H9 (cell line): Measurements from ENCODE around the gene ZNF714. TPM values are rescaled to one million over a fixed set of nuclear protein-coding genes. Genes with fewer than 3 reads are reported as not detected.

Source experiments
- DNase-seq: peaks from one replicate; pipeline ENCODE4 v3.0.0-alpha.2; 2017
- H2AFZ ChIP-seq: one replicate; pipeline ENCODE4 v1.6.1; 2013; ENCODE audit warnings: mild to moderate bottlenecking, low read length, control low read depth, moderate library complexity
- H2AK5ac ChIP-seq: 2 replicates; pipeline ENCODE4 v1.6.1; 2013; ENCODE audit warnings: low read length, control low read depth, mixed read lengths; ENCODE audit not compliant: insufficient read length
- H2BK120ac ChIP-seq: one replicate; pipeline ENCODE4 v1.6.1; 2013; ENCODE audit warnings: low read depth, mild to moderate bottlenecking, low read length, control low read depth, inconsistent platforms; ENCODE audit not compliant: poor library complexity, severe bottlenecking
- H2BK12ac ChIP-seq: 2 replicates; pipeline ENCODE4 v1.6.1; 2013; ENCODE audit warnings: low read length, control low read depth, mixed read lengths, low read depth; ENCODE audit not compliant: insufficient read length
- H2BK15ac ChIP-seq: 2 replicates; pipeline ENCODE4 v1.6.1; 2013; ENCODE audit warnings: low read depth, low read length, control low read depth
- H2BK20ac ChIP-seq: one replicate; pipeline ENCODE4 v1.6.1; 2013; ENCODE audit warnings: low read depth, mild to moderate bottlenecking, low read length, control low read depth, inconsistent platforms; ENCODE audit not compliant: poor library complexity, severe bottlenecking
- H2BK5ac ChIP-seq: 2 replicates; pipeline ENCODE4 v1.6.1; 2013; ENCODE audit warnings: low read length, control low read depth, mixed read lengths; ENCODE audit not compliant: insufficient read length
- H3K14ac ChIP-seq: 2 replicates; pipeline ENCODE4 v1.6.1; 2013; ENCODE audit warnings: low read length, control low read depth; ENCODE audit not compliant: insufficient read depth
- H3K18ac ChIP-seq: 2 replicates; pipeline ENCODE4 v1.6.1; 2013; ENCODE audit warnings: low read depth, mild to moderate bottlenecking, mixed read lengths, low read length, control low read depth; ENCODE audit not compliant: insufficient read length
- H3K23ac ChIP-seq: 2 replicates; pipeline ENCODE4 v1.6.1; 2013; ENCODE audit warnings: low read length, control low read depth, mixed read lengths, low read depth; ENCODE audit not compliant: insufficient read length
- H3K23me2 ChIP-seq: 2 replicates; pipeline ENCODE4 v1.6.1; 2013; ENCODE audit warnings: low read depth, mild to moderate bottlenecking, mixed read lengths, low read length, control low read depth; ENCODE audit not compliant: insufficient read length, poor library complexity, severe bottlenecking
- H3K27ac ChIP-seq: 2 replicates; pipeline ENCODE4 v1.5.1; 2013; ENCODE audit warnings: low read length, control low read depth, mixed read lengths, low read depth; ENCODE audit not compliant: insufficient read length
- H3K27me3 ChIP-seq: 2 replicates; pipeline ENCODE4 v1.6.1; 2013; ENCODE audit warnings: low read length, control low read depth, inconsistent platforms; ENCODE audit not compliant: insufficient read depth
- H3K4ac ChIP-seq: 2 replicates; pipeline ENCODE4 v1.6.1; 2013; ENCODE audit warnings: low read depth, mild to moderate bottlenecking, control low read depth, inconsistent platforms, low read length, moderate library complexity
- H3K4me1 ChIP-seq: 2 replicates; pipeline ENCODE4 v1.6.1; 2013; ENCODE audit warnings: low read length, control low read depth, inconsistent platforms; ENCODE audit not compliant: insufficient read depth
- H3K4me2 ChIP-seq: 2 replicates; pipeline ENCODE4 v1.6.1; 2013; ENCODE audit warnings: low read length, control low read depth, mixed read lengths; ENCODE audit not compliant: insufficient read length, insufficient read depth
- H3K56ac ChIP-seq: 2 replicates; pipeline ENCODE4 v1.6.1; 2013; ENCODE audit warnings: low read depth, mild to moderate bottlenecking, mixed read lengths, low read length, control low read depth; ENCODE audit not compliant: insufficient read length
- H3K79me1 ChIP-seq: 2 replicates; pipeline ENCODE4 v1.6.1; 2013; ENCODE audit warnings: low read depth, mild to moderate bottlenecking, moderate library complexity, low read length, control low read depth, inconsistent platforms; ENCODE audit not compliant: insufficient read depth, poor library complexity, severe bottlenecking
- H3K79me2 ChIP-seq: 2 replicates; pipeline ENCODE4 v1.6.1; 2013; ENCODE audit warnings: low read length, control low read depth, inconsistent platforms; ENCODE audit not compliant: insufficient read depth
- H3K9ac ChIP-seq: 2 replicates; pipeline ENCODE4 v1.6.1; 2013; ENCODE audit warnings: low read length, control low read depth, mixed read lengths; ENCODE audit not compliant: insufficient read length; ENCODE audit errors: extremely low read depth
- H3K9me3 ChIP-seq: one replicate; pipeline ENCODE4 v1.6.1; 2013; ENCODE audit warnings: low read depth, low read length, inconsistent platforms; ENCODE audit not compliant: control insufficient read depth
- H3T11ph ChIP-seq: one replicate; pipeline ENCODE4 v1.6.1; 2013; ENCODE audit warnings: mild to moderate bottlenecking, low read length, control low read depth, inconsistent platforms
- H4K20me1 ChIP-seq: one replicate; pipeline ENCODE4 v1.6.1; 2013; ENCODE audit not compliant: control insufficient read depth, insufficient read length, insufficient read depth
- H4K5ac ChIP-seq: 2 replicates; pipeline ENCODE4 v1.6.1; 2013; ENCODE audit warnings: low read depth, mild to moderate bottlenecking, mixed read lengths, low read length, control low read depth; ENCODE audit not compliant: insufficient read length
- H4K8ac ChIP-seq: replicated peaks from 2 replicates; pipeline ENCODE4 v1.6.1; 2013; ENCODE audit warnings: low read length, control low read depth, mixed read lengths, low read depth; ENCODE audit not compliant: insufficient read length
- H4K91ac ChIP-seq: 2 replicates; pipeline ENCODE4 v1.6.1; 2013; ENCODE audit warnings: low read depth, mild to moderate bottlenecking, moderate library complexity, mixed read lengths, low read length, control low read depth; ENCODE audit not compliant: insufficient read length
- H3K27ac Mint-ChIP-seq, 3 experiments: 2 replicates in 2 of 3; 3 replicates in 1 of 3; pipeline ENCODE4 v1.8.0; 2020 to 2021; ENCODE audit warnings: mixed read lengths in 3 of 3, mild to moderate bottlenecking in 1 of 3, moderate library complexity in 1 of 3
- H3K27me3 Mint-ChIP-seq: 2 replicates; pipeline ENCODE4 v1.8.0; 2021; ENCODE audit warnings: low read depth, mild to moderate bottlenecking, moderate library complexity, mixed read lengths
- H3K36me3 Mint-ChIP-seq, 3 experiments: 2 replicates in 2 of 3; 3 replicates in 1 of 3; pipeline ENCODE4 v1.8.0; 2020 to 2021; ENCODE audit warnings: low read depth in 3 of 3, mixed read lengths in 3 of 3; ENCODE audit not compliant: insufficient read depth in 1 of 3
- H3K4me1 Mint-ChIP-seq, 2 experiments: 2 replicates each; pipeline ENCODE4 v1.8.0; 2020; ENCODE audit warnings: mixed read lengths in 2 of 2
- H3K4me3 Mint-ChIP-seq, 2 experiments: 2 replicates in 1 of 2; 3 replicates in 1 of 2; pipeline ENCODE4 v1.8.0; 2020 to 2021; ENCODE audit warnings: mild to moderate bottlenecking in 2 of 2, mixed read lengths in 2 of 2, moderate library complexity in 1 of 2
- H3K9me3 Mint-ChIP-seq, 2 experiments: 2 replicates in 1 of 2; 3 replicates in 1 of 2; pipeline ENCODE4 v1.8.0; 2020; ENCODE audit warnings: mild to moderate bottlenecking in 2 of 2, mixed read lengths in 2 of 2, moderate library complexity in 1 of 2
- WGBS: extraction: QIAGEN DNeasy Blood & Tissue Kit; methylation state at CpG from one replicate; pipeline ENCODE4 v1.1.7; 2013; ENCODE audit warnings: missing lambda C conversion rate, low lambda C conversion rate, mixed read lengths; ENCODE audit not compliant: insufficient read length; ENCODE audit errors: extremely low coverage; 5-methylcytosine and 5-hydroxymethylcytosine counted together
- total RNA-seq: library from RNA; stranded (reverse); gene quantifications from 2 replicates; pipeline ENCODE4 v1.2.1, GENCODE V29; 2021
- TF ChIP-seq, protein P1 (sequence below): fragments of 200-600 bp; sonication (generic); conservative IDR thresholded peaks from 3 replicates; pipeline ENCODE4 v1.8.0; 2021; ENCODE audit warnings: antibody characterized with exemption, mild to moderate bottlenecking

The ZNF714 gene
- total RNA-seq, 1 experiment from 2014 or later: 53.9 TPM

DNA sequence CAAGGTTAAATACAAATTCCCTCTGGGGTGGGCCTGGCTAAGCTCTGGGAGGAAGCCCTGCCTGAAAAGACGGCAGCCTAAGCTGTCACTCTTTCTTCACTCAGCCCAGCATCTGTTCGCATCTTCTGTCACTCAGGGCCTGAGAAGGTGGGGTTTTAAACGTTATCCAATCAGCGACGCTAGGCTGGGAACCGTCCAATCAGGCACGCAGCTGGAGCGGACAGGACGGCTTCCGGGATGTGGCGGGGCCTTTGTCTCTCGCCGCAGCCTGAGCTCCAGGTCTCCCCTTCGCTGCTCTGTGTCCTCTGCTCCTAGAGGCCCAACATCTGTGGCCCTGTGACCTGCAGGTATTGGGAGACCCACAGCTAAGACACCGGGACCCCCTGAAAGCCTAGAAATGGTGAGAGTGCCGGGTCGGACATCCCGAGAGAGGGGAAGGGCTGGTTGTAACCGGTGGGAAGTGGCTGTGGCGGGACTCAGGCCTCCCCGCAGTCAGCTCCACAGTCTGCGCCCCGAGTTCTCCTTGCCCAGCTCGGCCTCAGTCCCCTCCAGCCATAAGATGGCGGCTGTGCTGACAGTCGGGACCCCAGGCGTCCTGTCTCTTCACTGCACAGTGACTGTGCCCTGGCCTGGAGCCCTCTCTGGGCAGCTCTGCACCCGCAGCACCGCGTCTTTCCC lies 59.9 kb downstream of the ZNF714 start, which contains the start of gene ZNF431:
ZNF431 (plus strand) TSS at position 254 of the 678 bp plus-strand sequence; CDS start at position 398, 144 bp downstream.
- H3K27me3 Mint-ChIP-seq: no peaks in the 10 kb centered on the region
- Histone ChIP-seq H3K4me2 (peak within 1 kb of the TSS; percentile 54), H2BK120ac (no peak within 1 kb of the TSS)

More for the DNA sequence above, 59.9 kb downstream of the ZNF714 start, which contains the start of gene ZNF431:
- no peak within 1 kb of the TSS for H2BK20ac ChIP-seq
- H4K5ac ChIP-seq: peak within 1 kb of the TSS; percentile 15
- peaks cover 7% of the 10 kb centered on the region for H3K9me3 ChIP-seq
- no peak within 1 kb of the TSS for H2AK5ac ChIP-seq
- H3K27ac ChIP-seq: peak within 1 kb of the TSS; percentile 24
- H4K20me1 ChIP-seq: no peaks in the 10 kb centered on the region
- peaks cover 4% of the 10 kb centered on the region for H3K23me2 ChIP-seq
- H3K27me3 ChIP-seq: no peaks in the 10 kb centered on the region
- H4K8ac ChIP-seq: no peak within 1 kb of the TSS
- H3K4ac ChIP-seq: no peak within 1 kb of the TSS
- H3K79me1 ChIP-seq: no peaks in the 10 kb centered on the region
- H2BK5ac ChIP-seq: peak within 1 kb of the TSS; percentile 12
- peak within 1 kb of the TSS; percentile 91 for H3K14ac ChIP-seq
- no peak within 1 kb of the TSS for H2BK15ac ChIP-seq
- H3K79me2 ChIP-seq: peaks cover 2% of the 10 kb centered on the region; the same call in 1 of the 2 replicates
- H3K36me3 Mint-ChIP-seq: peaks cover 38 to 43% (median 38%) of the 10 kb centered on the region in 3 experiments
- H3K9ac ChIP-seq: peak within 1 kb of the TSS; percentile 98
- H3K4me1 ChIP-seq: no peaks in the 10 kb centered on the region
- no peak within 1 kb of the TSS for H3K23ac ChIP-seq
- WGBS: no CpG with 5 or more reads among the region's 30 CpGs
- H3K9me3 Mint-ChIP-seq: peaks cover 14 to 36% of the 10 kb centered on the region in 2 experiments; a peak in 4 of 5 replicates
- H3K27ac Mint-ChIP-seq: peak within 1 kb of the TSS; percentile 99
- no peak within 1 kb of the TSS for H3K56ac ChIP-seq
- peak within 1 kb of the TSS; percentile 94 for H3K18ac ChIP-seq
- TF ChIP-seq, protein P1, sequence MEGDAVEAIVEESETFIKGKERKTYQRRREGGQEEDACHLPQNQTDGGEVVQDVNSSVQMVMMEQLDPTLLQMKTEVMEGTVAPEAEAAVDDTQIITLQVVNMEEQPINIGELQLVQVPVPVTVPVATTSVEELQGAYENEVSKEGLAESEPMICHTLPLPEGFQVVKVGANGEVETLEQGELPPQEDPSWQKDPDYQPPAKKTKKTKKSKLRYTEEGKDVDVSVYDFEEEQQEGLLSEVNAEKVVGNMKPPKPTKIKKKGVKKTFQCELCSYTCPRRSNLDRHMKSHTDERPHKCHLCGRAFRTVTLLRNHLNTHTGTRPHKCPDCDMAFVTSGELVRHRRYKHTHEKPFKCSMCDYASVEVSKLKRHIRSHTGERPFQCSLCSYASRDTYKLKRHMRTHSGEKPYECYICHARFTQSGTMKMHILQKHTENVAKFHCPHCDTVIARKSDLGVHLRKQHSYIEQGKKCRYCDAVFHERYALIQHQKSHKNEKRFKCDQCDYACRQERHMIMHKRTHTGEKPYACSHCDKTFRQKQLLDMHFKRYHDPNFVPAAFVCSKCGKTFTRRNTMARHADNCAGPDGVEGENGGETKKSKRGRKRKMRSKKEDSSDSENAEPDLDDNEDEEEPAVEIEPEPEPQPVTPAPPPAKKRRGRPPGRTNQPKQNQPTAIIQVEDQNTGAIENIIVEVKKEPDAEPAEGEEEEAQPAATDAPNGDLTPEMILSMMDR: no peak
- H3K4me1 Mint-ChIP-seq: peaks cover 9 to 15% of the 10 kb centered on the region in 2 experiments
- peak within 1 kb of the TSS; percentile 98 to 99 for H3K4me3 Mint-ChIP-seq
- DNase-seq: peak; percentile 97
- no peak within 1 kb of the TSS for H2BK12ac ChIP-seq
- H2AFZ ChIP-seq: no peak within 1 kb of the TSS
- no peak within 1 kb of the TSS for H3T11ph ChIP-seq
- no peak within 1 kb of the TSS for H4K91ac ChIP-seq
